ENCODE measurements around the gene TRIM26. TPM values are rescaled to one million over a fixed set of nuclear protein-coding genes. Genes with fewer than 3 reads are reported as not detected.

The TRIM26 gene
- total and polyA plus RNA-seq, 2 of the 8 experiments (the other 6 are each of a cell fraction or from before 2014, with no cell fraction given): 21.5 to 32.3 TPM

GRCh38 chr6:30152016-30152673 lies 61.1 kb downstream of the TRIM26 start (continued):
- TF ChIP-seq, protein P1, sequence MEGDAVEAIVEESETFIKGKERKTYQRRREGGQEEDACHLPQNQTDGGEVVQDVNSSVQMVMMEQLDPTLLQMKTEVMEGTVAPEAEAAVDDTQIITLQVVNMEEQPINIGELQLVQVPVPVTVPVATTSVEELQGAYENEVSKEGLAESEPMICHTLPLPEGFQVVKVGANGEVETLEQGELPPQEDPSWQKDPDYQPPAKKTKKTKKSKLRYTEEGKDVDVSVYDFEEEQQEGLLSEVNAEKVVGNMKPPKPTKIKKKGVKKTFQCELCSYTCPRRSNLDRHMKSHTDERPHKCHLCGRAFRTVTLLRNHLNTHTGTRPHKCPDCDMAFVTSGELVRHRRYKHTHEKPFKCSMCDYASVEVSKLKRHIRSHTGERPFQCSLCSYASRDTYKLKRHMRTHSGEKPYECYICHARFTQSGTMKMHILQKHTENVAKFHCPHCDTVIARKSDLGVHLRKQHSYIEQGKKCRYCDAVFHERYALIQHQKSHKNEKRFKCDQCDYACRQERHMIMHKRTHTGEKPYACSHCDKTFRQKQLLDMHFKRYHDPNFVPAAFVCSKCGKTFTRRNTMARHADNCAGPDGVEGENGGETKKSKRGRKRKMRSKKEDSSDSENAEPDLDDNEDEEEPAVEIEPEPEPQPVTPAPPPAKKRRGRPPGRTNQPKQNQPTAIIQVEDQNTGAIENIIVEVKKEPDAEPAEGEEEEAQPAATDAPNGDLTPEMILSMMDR (IDR thresholded peaks at IDR 0.05; ENCODE audit: control extremely low read depth in 1 of 3, insufficient read depth in 1 of 3, low read depth in 1 of 3, low read length in 3 of 3): no peak
